Prostate gland (tissue), 2 donors: ENCODE results near the gene VTA1.

Experiments used
- CTCF ChIP-seq, 4 experiments: fragments of 200-600 bp in 2 of 4; fragments of 450-650 bp in 2 of 4; sonication (generic) in 2 of 4; IDR thresholded peaks; 1 replicate in 3 of 4; 2 replicates in 1 of 4; pipeline ENCODE4 v1.5.1; 2016 to 2019; ENCODE audit warnings: antibody characterized with exemption in 4 of 4, mild to moderate bottlenecking in 2 of 4, moderate library complexity in 2 of 4
- POLR2A ChIP-seq: fragments of 450-650 bp; IDR thresholded peaks from one replicate; pipeline ENCODE4 v1.6.1; 2016; ENCODE audit warnings: antibody characterized with exemption, mild to moderate bottlenecking
- POLR2AphosphoS5 ChIP-seq: sonication (generic); formaldehyde crosslinking; IDR thresholded peaks from one replicate; pipeline ENCODE4 v1.6.1; 2017; ENCODE audit warnings: antibody characterized with exemption

- TF ChIP-seq CTCF (IDR thresholded peaks at IDR 0.05) = no peak
- no peak for TF ChIP-seq POLR2AphosphoS5
- TF ChIP-seq POLR2A = no peak
Observed at GRCh38 chr6:142238881-142239280, 91.8 kb downstream of the VTA1 start.
